Activated naive CD8-positive, alpha-beta T cell treated with anti-CD3 and anti-CD28 coated beads for 36 hours (primary cell): ENCODE results near the gene CHEK1. TPM values are rescaled to one million over a fixed set of nuclear protein-coding genes. Genes with fewer than 3 reads are reported as not detected.

Experiments
- DNase-seq: peaks from one replicate; pipeline ENCODE4 v3.0.0; 2021
- H3K27ac Mint-ChIP-seq: one replicate; pipeline ENCODE4 v1.8.0; 2022; ENCODE audit warnings: mild to moderate bottlenecking, moderate library complexity, mixed read lengths
- H3K27me3 Mint-ChIP-seq: one replicate; pipeline ENCODE4 v1.8.0; 2022; ENCODE audit warnings: mild to moderate bottlenecking, mixed read lengths
- H3K36me3 Mint-ChIP-seq: one replicate; pipeline ENCODE4 v1.8.0; 2021; ENCODE audit warnings: mild to moderate bottlenecking, mixed read lengths
- H3K4me1 Mint-ChIP-seq: one replicate; pipeline ENCODE4 v1.8.0; 2021; ENCODE audit warnings: mixed read lengths
- H3K4me3 Mint-ChIP-seq: one replicate; pipeline ENCODE4 v1.8.0; 2022; ENCODE audit warnings: mild to moderate bottlenecking, moderate library complexity, mixed read lengths
- H3K9me3 Mint-ChIP-seq: one replicate; pipeline ENCODE4 v1.8.0; 2022; ENCODE audit warnings: mixed read lengths
- total RNA-seq, 2 experiments: library from RNA; stranded (reverse); gene quantifications; one replicate each; pipeline ENCODE4 v1.2.3, GENCODE V29; 2021

CHEK1 gene
- total RNA-seq, 2 experiments from 2014 or later = 151 to 163 TPM

GRCh38 chr11:125605417-125605816 is 19.5 kb upstream of the CHEK1 start:
- no peak for DNase-seq
- Mint-ChIP-seq H3K9me3 (no peaks in the 10 kb centered on the region), H3K27me3 (no peaks in the 10 kb centered on the region), H3K4me3 (no peak overlapping the region), H3K36me3 (peaks cover 25% of the 10 kb centered on the region), H3K4me1 (peaks cover 2% of the 10 kb centered on the region), H3K27ac (no peak overlapping the region)

GRCh38 chr11:125609545-125609944 is 15.4 kb upstream of the CHEK1 start:
- H3K27me3 Mint-ChIP-seq = no peaks in the 10 kb centered on the region
- peaks cover 38% of the 10 kb centered on the region for H3K36me3 Mint-ChIP-seq
- DNase-seq = no peak
- H3K27ac Mint-ChIP-seq = no peak overlapping the region
- no peak overlapping the region for H3K4me3 Mint-ChIP-seq
- H3K9me3 Mint-ChIP-seq = no peaks in the 10 kb centered on the region
- peaks cover 5% of the 10 kb centered on the region for H3K4me1 Mint-ChIP-seq

DNA sequence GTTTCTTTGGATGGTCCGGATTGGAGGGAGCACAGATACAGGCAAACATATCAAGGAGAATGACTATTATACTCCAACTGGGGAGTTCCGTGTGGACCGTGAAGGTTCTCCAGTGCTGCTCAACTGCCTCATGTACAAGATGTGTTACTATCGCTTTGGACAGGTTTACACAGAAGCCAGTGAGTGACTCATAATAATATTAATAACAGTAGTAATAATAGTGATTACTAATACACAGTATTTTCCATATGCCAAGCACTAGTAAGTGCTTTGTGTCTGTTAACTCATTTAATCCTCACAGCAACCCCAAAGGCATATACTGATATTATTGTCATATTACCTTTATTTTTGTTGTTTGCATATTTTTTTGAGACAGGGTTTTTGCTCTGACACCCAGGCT is 6.6 kb upstream of the CHEK1 start:
- DNase-seq = no peak
- Mint-ChIP-seq H3K4me1 (peaks cover under 1% of the 10 kb centered on the region), H3K4me3 (no peak overlapping the region), H3K36me3 (peaks cover 14% of the 10 kb centered on the region), H3K27me3 (no peaks in the 10 kb centered on the region), H3K9me3 (no peaks in the 10 kb centered on the region), H3K27ac (no peak overlapping the region)

DNA sequence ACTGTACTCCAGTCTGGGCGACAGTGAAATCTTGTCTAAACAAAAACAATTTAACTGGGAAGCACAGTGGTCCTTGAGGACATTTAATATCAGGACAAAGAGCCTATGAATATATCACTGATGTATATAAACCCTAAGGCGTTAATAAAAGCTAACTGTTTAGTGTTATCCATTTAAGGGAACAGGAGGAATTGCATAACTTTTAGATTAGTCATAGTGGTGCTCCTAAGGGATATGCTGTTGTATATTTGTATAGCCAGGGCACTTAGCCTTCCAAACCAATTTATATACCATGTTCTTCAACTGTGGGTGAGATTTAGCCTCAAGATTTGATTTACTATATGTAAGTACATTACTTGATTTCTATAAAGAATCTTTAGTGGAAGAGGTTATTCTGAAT is 3.0 kb upstream of the CHEK1 start:
- no peak for DNase-seq
- H3K27me3 Mint-ChIP-seq = no peaks in the 10 kb centered on the region
- H3K36me3 Mint-ChIP-seq = peaks cover 21% of the 10 kb centered on the region
- H3K4me3 Mint-ChIP-seq = no peak overlapping the region
- H3K27ac Mint-ChIP-seq = no peak overlapping the region
- peaks cover 12% of the 10 kb centered on the region for H3K4me1 Mint-ChIP-seq
- H3K9me3 Mint-ChIP-seq = no peaks in the 10 kb centered on the region

- Mint-ChIP-seq H3K9me3 (no peaks in the 10 kb centered on the region), H3K4me3 (no peak overlapping the region), H3K36me3 (peaks cover 29% of the 10 kb centered on the region), H3K27ac (no peak overlapping the region), H3K4me1 (peaks cover 18% of the 10 kb centered on the region), H3K27me3 (no peaks in the 10 kb centered on the region)
- DNase-seq = no peak
These were observed 1.9 kb upstream of the CHEK1 start for GRCh38 chr11:125623064-125623463.

DNA sequence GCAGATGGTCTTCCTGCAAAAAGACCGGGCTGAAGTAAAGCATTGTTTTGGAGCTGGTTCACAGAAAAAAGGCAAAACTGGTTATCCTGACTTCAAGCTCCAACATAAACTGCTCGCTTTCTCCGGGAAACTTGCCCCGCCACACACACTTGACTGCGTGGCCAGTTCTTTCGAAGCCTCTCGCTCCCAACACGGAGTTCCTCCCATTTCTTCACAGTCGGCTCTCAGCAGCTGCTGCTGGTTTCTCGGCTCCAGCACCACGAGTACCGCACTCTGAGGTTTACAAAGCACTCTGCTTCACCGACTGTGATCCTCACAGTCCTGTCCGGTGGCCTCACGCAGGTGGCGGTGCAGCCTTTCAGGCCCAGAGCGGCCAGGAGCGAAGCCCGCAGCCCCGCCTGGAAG is 264 bp downstream of the CHEK1 start:
- H3K27me3 Mint-ChIP-seq = no peaks in the 10 kb centered on the region

GRCh38 chr11:125625630-125626287 is 796 bp downstream of the CHEK1 start:
- peaks cover 18% of the 10 kb centered on the region for H3K4me1 Mint-ChIP-seq
- peak overlapping the region; percentile 95 for H3K27ac Mint-ChIP-seq
- DNase-seq = peak; percentile 89
- H3K36me3 Mint-ChIP-seq = peaks cover 34% of the 10 kb centered on the region
- no peaks in the 10 kb centered on the region for H3K9me3 Mint-ChIP-seq
- no peaks in the 10 kb centered on the region for H3K27me3 Mint-ChIP-seq
- peak overlapping the region; percentile 90 for H3K4me3 Mint-ChIP-seq

More for the DNA sequence above, 264 bp downstream of the CHEK1 start:
- Mint-ChIP-seq H3K36me3 (peaks cover 34% of the 10 kb centered on the region), H3K9me3 (no peaks in the 10 kb centered on the region), H3K4me1 (peaks cover 18% of the 10 kb centered on the region), H3K27ac (peak overlapping the region; percentile 95), H3K4me3 (peak overlapping the region; percentile 90)
- DNase-seq = no peak

- Mint-ChIP-seq H3K27me3 (no peaks in the 10 kb centered on the region), H3K36me3 (peaks cover 36% of the 10 kb centered on the region)
- DNase-seq = no peak
These were observed 1.5 kb downstream of the CHEK1 start for GRCh38 chr11:125626288-125626950.

GRCh38 chr11:125627236-125627910 is 2.4 kb downstream of the CHEK1 start:
- Mint-ChIP-seq H3K27ac (no peak overlapping the region), H3K27me3 (no peaks in the 10 kb centered on the region), H3K36me3 (peaks cover 38% of the 10 kb centered on the region), H3K9me3 (no peaks in the 10 kb centered on the region), H3K4me3 (peak overlapping the region; percentile 90), H3K4me1 (peaks cover 18% of the 10 kb centered on the region)
- DNase-seq = no peak

More at GRCh38 chr11:125626288-125626950, 1.5 kb downstream of the CHEK1 start:
- H3K27ac Mint-ChIP-seq = peak overlapping the region; percentile 95
- peak overlapping the region; percentile 90 for H3K4me3 Mint-ChIP-seq
- no peaks in the 10 kb centered on the region for H3K9me3 Mint-ChIP-seq
- peaks cover 18% of the 10 kb centered on the region for H3K4me1 Mint-ChIP-seq

GRCh38 chr11:125637840-125638239 is 12.9 kb downstream of the CHEK1 start:
- H3K27ac Mint-ChIP-seq = no peak overlapping the region
- H3K4me1 Mint-ChIP-seq = no peaks in the 10 kb centered on the region
- no peaks in the 10 kb centered on the region for H3K27me3 Mint-ChIP-seq
- DNase-seq = no peak
- H3K9me3 Mint-ChIP-seq = no peaks in the 10 kb centered on the region
- H3K4me3 Mint-ChIP-seq = no peak overlapping the region
- peaks cover 59% of the 10 kb centered on the region for H3K36me3 Mint-ChIP-seq

GRCh38 chr11:125638315-125638714 is 13.4 kb downstream of the CHEK1 start:
- Mint-ChIP-seq H3K27me3 (no peaks in the 10 kb centered on the region), H3K9me3 (no peaks in the 10 kb centered on the region), H3K4me1 (no peaks in the 10 kb centered on the region), H3K36me3 (peaks cover 59% of the 10 kb centered on the region), H3K27ac (no peak overlapping the region), H3K4me3 (no peak overlapping the region)
- no peak for DNase-seq

DNA sequence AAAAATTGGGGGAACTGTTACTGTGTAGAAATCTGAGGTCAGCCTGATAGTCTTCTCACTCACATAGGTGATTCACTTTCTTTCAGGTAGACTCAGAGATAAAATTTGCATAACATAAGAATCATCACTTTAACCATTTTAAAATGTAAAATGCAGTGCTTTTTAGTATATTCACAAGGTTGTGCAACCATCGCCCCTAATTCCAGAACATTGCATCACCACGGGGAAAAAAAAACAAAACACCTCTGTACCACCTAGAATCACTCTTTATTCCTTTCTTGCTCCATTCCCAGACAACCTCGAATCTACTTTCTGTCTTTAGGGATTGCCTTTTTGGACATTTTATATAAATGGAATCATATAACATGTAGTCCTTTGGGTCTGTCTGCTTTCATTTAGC is 20.9 kb downstream of the CHEK1 start:
- Mint-ChIP-seq H3K27ac (no peak overlapping the region), H3K4me3 (no peak overlapping the region), H3K36me3 (peaks cover 56% of the 10 kb centered on the region), H3K9me3 (no peaks in the 10 kb centered on the region), H3K4me1 (no peaks in the 10 kb centered on the region), H3K27me3 (no peaks in the 10 kb centered on the region)
- no peak for DNase-seq

GRCh38 chr11:125649465-125650166 is 24.7 kb downstream of the CHEK1 start:
- Mint-ChIP-seq H3K4me1 (no peaks in the 10 kb centered on the region), H3K4me3 (no peak overlapping the region), H3K9me3 (no peaks in the 10 kb centered on the region), H3K36me3 (peaks cover 52% of the 10 kb centered on the region), H3K27me3 (no peaks in the 10 kb centered on the region), H3K27ac (no peak overlapping the region)
- DNase-seq = no peak

GRCh38 chr11:125662689-125663088 is 37.7 kb downstream of the CHEK1 start:
- Mint-ChIP-seq H3K27ac (no peak overlapping the region), H3K4me1 (peaks cover 3% of the 10 kb centered on the region), H3K27me3 (no peaks in the 10 kb centered on the region), H3K4me3 (no peak overlapping the region), H3K9me3 (peaks cover 24% of the 10 kb centered on the region), H3K36me3 (peaks cover 77% of the 10 kb centered on the region)
- no peak for DNase-seq

DNA sequence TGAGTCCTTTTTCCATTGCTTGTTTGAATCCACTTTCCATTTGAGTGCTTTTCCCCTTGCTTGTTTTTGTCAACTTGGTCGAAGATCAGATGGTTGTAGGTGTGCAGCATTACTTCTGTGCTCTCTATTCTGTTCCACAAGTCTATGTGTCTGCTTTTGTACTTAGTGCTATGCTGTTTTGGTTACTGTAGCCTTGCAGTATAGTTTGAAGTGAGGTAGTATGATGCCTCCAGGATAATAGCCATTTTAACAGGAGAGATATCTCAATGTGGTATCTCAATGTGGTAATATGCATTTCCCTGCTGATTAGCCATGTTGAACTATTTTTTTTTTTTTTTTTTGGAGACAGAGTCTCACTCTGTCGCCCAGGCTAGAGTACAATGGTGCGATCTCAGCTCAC is 38.9 kb downstream of the CHEK1 start:
- Mint-ChIP-seq H3K27me3 (no peaks in the 10 kb centered on the region), H3K4me3 (no peak overlapping the region), H3K9me3 (peaks cover 24% of the 10 kb centered on the region), H3K36me3 (peaks cover 73% of the 10 kb centered on the region), H3K4me1 (peaks cover 3% of the 10 kb centered on the region), H3K27ac (no peak overlapping the region)
- no peak for DNase-seq
